Medulla oblongata (tissue), 1 donor: Measurements from ENCODE around the gene CFAP68.
"Not testable (repeated sequence)": the region's sequence is repeated elsewhere in the genome, so short reads cannot be mapped to it uniquely, and the experiment has no call there.

Experiments used
- DNase-seq: peaks from one replicate; pipeline ENCODE4 v3.0.0-alpha.2; 2015; ENCODE audit errors: extremely low spot score

The CFAP68 gene

GRCh38 chr11:111870522-111870885, 8.8 kb upstream of the CFAP68 start:
- no peak for DNase-seq

GRCh38 chr11:111870886-111871692, 8.3 kb upstream of the CFAP68 start, which contains the start of gene ALG9:
TSS of gene ALG9 (minus strand) at chr11:111871581. CDS start at chr11:111871482, 99 bp downstream.
- peak; percentile 70 for DNase-seq

DNA sequence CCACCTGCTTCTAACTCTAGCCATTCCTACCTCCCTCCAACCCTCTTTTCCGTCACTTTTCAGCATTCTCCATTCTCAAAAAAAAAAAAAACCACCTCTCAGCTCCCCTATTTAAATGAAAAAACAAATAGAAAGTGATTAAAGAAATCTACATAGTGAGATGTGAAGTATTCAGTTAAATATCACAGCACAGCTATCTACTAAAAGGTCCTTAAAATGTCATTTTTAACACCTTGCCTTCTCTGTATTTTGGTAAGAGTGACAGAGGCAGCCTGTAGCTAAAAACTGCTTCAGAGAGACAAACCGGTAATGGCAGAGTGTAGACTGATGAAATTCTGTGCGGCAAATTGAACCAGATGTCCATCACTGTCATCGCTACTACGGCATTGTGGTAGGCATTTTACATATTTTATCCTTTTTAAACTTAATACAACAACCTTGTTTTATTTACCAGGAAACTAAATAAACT, 7.6 kb upstream of the CFAP68 start:
- DNase-seq, result peak; percentile 41

DNA sequence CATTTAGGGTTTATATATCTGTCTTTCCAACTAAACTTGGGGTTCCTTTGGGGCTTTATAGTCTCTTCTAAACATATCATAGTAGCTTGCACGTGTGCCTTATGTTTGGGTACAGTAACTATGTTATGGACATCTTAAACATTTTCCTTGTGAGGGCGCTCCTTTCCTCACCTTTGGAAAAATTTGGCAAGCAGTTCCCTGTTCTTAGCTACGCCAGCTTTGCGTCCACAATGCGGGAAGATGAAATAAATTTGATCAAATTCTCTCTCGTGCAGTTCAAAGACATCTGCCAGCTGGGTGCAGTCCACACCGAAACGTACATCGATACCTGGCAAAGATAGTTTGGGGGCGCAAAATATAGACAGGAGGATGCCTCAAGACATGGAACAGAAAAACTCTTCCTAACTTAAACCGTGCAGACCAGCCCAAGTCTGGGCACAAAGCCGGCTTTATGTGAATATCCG, 924 bp upstream of the CFAP68 start:
- no peak for DNase-seq

GRCh38 chr11:111879637-111879960, 258 bp downstream of the CFAP68 start:
- DNase-seq, result no peak

GRCh38 chr11:111882202-111882601, 2.9 kb downstream of the CFAP68 start:
- DNase-seq, result peak; percentile 55

DNA sequence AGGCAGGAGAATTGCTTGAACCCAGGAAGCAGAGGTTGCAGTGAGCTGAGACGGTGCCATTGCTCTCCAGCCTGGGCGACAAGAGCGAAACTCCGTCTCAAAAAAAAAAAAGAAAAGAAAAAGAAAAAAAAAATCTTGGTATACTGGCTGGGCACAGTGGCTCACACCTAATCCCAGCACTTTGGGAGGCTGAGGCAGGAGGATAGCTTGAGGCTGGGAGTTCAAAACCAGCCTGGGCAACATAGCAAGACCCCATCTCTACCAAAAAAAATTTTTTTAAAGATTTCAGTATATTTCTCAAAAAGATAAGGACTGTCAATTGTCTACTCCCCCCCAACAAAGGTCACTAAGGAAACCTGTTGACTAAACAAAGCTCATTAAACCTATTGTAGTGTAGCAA, 5.7 kb downstream of the CFAP68 start:
- DNase-seq, result not testable (repeated sequence)

DNA sequence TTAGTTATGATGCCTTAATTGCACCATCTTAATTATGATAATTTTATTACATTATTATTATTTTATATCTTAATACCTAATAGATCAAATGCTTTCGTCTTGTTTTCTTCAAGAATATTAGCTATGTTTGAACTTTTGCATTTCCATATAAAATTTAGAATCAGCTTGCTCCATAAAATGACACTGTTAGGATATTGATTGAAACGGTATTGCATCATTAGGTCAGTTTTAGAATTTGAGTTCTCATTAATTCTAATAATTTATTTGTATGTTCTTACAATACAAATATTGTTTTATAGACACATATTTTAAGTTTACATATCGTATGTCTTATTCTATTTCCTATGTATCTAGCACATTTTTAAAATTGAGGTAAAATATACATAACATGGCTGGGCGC, 6.7 kb downstream of the CFAP68 start:
- no peak for DNase-seq

DNA sequence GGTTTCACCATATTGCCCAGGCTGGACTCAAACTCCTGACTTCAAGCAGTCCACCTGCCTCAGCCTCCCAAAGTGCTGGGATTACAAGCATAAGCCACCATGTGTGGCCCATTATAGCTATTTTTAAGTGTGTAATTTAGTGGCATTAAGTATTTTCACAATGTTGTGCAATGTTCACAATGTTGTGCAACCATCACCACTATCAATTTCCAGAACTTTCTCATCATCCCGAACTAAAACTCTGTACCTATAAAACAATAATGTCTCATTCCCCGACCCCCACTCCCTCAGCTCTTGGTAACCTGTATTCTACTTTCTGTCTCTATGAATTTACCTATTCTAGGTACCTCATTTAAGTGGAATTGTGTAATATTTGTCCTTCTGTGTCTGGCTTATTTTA, 7.5 kb downstream of the CFAP68 start:
- no peak for DNase-seq

DNA sequence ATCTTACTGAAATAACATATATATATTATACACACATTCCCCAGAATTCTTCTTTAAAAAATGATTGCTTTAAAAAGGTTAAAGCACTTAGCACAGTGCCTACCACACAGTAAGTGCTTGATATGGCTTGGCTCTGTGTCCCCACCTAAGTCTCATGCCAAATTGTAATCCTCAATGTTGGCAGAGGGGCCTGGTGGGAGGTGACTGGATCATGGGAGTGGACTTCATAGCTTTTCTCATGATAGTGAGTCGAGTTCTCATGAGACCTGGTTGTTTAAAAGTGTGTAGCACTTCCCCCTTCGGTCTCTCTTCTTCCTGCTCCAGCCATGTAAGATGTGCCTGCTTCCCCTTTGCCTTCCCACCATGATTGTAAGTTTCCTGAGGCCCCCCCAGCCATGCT, 26.1 kb downstream of the CFAP68 start:
- DNase-seq, result no peak

- DNase-seq, result no peak
Measured at GRCh38 chr11:111906680-111907079, 27.3 kb downstream of the CFAP68 start.

- peak; percentile 80 for DNase-seq
Measured at GRCh38 chr11:111908639-111909305, 29.4 kb downstream of the CFAP68 start.

DNA sequence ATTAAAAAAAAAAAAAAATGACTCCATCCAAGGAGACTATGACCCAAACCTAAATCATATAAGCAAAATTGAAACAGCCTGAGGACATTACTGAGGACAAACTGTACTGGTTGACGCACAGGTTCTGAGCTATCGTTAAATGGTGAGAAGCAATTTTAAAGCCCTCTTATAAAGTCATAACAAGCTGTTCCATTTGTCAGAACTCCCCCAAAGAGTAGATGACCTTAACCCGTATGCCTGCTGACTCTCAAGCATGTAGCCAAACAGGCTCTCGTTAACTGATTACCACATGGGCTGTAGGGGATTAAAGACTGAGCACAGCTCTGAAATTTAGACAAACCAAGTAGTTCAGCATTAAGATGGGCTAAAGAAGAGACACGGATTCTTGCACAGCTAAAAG, 30.0 kb downstream of the CFAP68 start:
- DNase-seq, result no peak

DNA sequence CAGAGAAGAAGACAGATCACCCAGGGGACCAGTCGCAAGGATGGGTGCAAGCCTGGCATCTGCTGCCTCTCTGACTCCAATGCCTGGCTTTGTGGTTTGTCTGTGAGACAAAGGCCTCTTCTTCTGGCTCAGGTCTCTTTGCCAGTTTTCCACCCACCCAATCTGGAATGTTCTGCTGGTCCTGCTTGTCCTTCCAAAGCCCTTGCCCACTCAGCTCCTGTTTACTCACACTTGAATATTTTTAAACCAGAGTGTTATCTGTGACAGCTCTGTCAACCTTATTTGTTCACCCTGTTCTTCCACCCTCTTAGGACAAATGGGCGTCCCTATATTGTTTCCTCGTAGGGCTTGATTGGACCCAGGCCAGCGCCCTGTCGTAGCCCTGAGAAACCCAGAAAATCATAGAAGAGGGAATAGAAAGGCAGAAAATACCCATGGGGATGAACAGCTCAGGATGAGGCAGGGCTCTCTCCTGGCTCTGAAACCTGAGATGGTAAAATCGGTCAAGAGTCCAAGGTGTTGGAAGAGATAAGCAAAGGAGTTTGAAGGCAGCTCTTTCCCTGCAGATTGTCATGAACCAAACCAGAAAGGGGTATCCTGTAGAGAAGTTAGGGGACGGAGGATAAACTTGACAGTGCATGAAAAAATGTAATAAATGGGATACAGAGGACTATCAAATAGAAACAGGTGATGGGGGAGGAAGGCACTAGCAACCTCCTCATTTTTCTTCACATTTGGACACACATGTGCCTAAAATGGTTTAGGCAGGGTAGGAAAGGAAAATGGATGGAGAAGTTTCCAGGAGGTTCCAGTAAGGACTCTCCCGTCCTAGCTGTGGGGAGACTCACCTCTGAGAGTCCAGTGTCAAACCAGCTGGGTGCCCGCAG, 31.6 kb downstream of the CFAP68 start:
- peak; percentile 94 for DNase-seq

- DNase-seq, result peak; percentile 98
Measured at GRCh38 chr11:111911563-111912401, 32.4 kb downstream of the CFAP68 start, which contains the start of gene CRYAB. TSS of gene CRYAB (minus strand) at chr11:111911770. CDS start at chr11:111911724, 46 bp downstream.

DNA sequence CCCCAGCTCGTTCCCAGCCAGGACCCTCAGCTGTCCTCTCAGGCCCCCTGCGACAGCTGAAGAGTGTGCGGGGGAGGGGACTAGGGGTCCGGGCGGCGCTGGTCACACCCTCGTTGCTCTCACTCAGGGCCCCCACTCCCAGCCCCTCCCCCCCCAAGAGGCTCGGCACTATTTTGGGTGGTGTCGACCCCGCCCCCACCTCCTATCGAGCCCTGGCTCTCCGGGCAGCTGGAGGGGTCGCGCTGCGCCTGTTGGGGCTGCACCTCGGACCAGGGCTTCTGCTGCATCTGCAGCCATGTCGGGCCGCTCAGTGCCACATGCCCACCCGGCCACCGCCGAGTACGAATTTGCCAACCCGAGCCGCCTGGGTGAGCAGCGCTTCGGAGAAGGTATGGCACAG, 33.2 kb downstream of the CFAP68 start, which contains the start of gene HSPB2:
Gene HSPB2 (plus strand): TSS at position 200 of the 400 bp plus-strand sequence. CDS start 96 bp downstream, at position 296.
- no peak for DNase-seq

DNA sequence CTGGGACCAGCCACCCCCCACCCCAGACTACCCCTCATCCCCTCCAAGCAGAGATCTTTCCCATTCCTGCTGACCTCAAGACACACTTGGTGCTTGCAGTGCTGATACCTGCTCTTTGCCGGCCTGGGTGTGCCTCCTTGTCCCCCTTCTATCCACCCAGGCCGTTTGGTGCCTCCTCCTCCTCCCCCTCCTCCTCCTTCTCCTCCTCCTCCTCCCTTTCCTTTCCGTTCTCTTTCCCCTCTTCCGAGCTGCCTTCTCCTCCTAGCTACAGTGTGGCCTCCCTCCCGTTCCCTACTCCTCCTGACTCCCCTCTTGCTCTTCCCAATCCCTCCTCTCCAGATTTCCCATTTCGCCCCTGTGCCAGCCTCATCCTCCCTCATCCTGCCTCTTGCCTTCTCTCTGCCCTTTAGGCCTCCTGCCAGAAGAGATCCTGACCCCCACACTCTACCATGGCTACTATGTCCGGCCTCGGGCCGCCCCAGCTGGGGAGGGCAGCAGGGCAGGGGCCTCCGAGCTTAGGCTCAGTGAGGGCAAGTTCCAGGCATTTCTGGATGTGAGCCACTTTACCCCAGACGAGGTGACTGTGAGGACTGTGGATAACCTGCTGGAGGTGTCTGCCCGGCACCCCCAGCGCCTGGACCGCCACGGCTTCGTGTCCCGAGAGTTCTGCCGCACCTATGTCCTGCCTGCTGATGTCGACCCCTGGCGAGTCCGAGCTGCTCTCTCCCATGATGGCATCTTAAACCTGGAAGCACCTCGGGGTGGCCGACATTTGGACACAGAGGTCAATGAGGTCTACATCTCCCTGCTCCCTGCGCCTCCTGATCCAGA, 33.9 kb downstream of the CFAP68 start:
- no peak for DNase-seq

DNA sequence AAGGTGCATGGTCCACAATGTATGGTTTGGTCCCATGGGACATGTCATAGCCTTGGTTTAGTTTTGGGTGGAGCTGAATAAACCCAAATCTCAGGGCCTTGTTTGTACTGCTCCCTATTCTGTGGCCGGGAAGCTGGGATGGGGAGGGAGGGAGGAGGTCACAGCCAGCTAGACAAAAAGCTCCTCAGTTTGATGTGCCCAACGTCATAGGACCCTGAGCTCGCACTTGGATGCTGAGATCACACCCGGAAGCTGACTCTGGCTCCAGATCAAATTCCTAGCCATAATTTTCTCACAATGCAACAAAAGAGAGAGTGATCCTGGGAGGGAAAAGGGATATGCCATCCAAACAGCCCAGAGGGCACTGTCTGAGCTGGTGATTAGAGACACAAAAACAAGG, 34.7 kb downstream of the CFAP68 start:
- DNase-seq, result peak; percentile 95

DNA sequence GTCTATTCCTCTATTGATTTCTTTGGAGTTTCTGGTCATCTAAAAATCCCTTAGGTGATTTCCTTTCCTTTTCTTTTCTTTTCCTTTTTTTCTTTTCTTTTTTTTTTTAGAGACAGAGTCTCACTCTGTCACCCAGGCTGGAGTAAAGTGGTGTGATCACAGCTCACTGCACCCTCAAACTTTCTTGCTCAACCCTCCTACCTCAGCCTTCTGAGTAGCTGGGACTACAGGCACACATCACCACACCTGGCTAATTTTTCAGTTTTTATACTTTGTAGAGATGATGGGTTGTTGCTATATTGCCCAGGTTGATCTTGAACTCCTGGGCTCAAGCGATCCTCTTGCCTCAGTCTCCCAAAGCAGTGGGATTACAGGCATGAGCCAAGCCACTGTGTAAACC, 37.4 kb downstream of the CFAP68 start:
- DNase-seq, result no peak

DNA sequence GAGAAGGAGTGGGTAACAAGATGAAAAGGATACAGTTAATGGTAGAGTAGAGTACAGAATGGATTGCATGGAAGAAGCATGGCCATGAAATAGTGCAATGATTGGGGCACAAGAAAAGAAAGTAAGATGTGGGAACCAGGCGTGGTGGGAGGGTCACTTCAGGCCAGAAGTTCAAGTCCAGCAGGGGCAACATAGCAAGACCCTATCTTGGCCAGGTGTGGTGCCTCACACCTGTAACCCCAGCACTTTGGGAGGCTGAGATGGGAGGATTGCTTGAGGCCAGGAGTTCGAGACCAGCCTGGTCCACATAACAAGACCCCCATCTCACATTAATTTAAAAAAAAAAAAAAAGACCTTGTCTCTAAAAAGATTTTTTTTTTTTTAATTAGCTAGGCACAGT, 38.0 kb downstream of the CFAP68 start:
- DNase-seq, result no peak
